ENCODE results near the gene SHE.

SHE gene

GRCh38 chr1:154502066-154502743 lies at the start of gene SHE, which contains the start of gene TDRD10:
Gene SHE, minus strand, starts transcription at chr1:154502412. Its CDS starts 386 bp downstream, at chr1:154502026.
Gene TDRD10, plus strand, starts transcription at chr1:154502219. Its CDS starts 4,685 bp downstream, at chr1:154506904.
- CTCF ChIA-PET = no interaction called here
- POLR2A ChIA-PET = no interaction called here
- no peak for TF ChIP-seq PKNOX1 (IDR thresholded peaks at IDR 0.05)
- no peak for TF ChIP-seq TARDBP (IDR thresholded peaks at IDR 0.05)
- no peak for TF ChIP-seq BHLHE40 (IDR thresholded peaks at IDR 0.05; ENCODE audit: borderline replicate concordance)
- no peak for TF ChIP-seq ELF4 (IDR thresholded peaks at IDR 0.05)
- TF ChIP-seq ZNF384 (IDR thresholded peaks at IDR 0.05) = no peak
- no peak for TF ChIP-seq CTBP1 (IDR thresholded peaks at IDR 0.05; ENCODE audit: borderline replicate concordance)
- no peak for TF ChIP-seq FOXK2 (IDR thresholded peaks at IDR 0.05)
- no peak for TF ChIP-seq NFRKB (IDR thresholded peaks at IDR 0.05)
- no peak for TF ChIP-seq LEF1 (IDR thresholded peaks at IDR 0.05; ENCODE audit: borderline replicate concordance)
- no peak for TF ChIP-seq FOXA1 (IDR thresholded peaks at IDR 0.05)
- no peak for TF ChIP-seq SUZ12 (IDR thresholded peaks at IDR 0.05)
- TF ChIP-seq SP1 (IDR thresholded peaks at IDR 0.05) = no peak
- no peak for TF ChIP-seq FOXM1 (IDR thresholded peaks at IDR 0.05; ENCODE audit: borderline replicate concordance)
- no peak for TF ChIP-seq L3MBTL2 (conservative IDR thresholded peaks at IDR 0.05)
- TF ChIP-seq HDGF (IDR thresholded peaks at IDR 0.05; ENCODE audit: borderline replicate concordance) = no peak
- TF ChIP-seq ARNT (IDR thresholded peaks at IDR 0.05) = no peak
- no peak for DNase-seq (ENCODE audit: extremely low spot score)

GRCh38 chr1:154551474-154551873 lies 49.3 kb upstream of the SHE start:
- ChIA-PET CTCF (interaction anchor here (0.6 kb wide), 1 partner anchor 434 kb away, joined by 3 read pairs; no protein-coding TSS in a partner anchor), POLR2A (no interaction called here)
- DNase-seq (ENCODE audit: extremely low spot score) = no peak
- no peak for TF ChIP-seq ZNF384 (IDR thresholded peaks at IDR 0.05)
- no peak for TF ChIP-seq TARDBP (IDR thresholded peaks at IDR 0.05)
- TF ChIP-seq BHLHE40 (IDR thresholded peaks at IDR 0.05; ENCODE audit: borderline replicate concordance) = no peak
- no peak for TF ChIP-seq CTBP1 (IDR thresholded peaks at IDR 0.05; ENCODE audit: borderline replicate concordance)
- TF ChIP-seq ARNT (IDR thresholded peaks at IDR 0.05) = no peak
- no peak for TF ChIP-seq FOXM1 (IDR thresholded peaks at IDR 0.05; ENCODE audit: borderline replicate concordance)
- no peak for TF ChIP-seq FOXA1 (IDR thresholded peaks at IDR 0.05)
- no peak for TF ChIP-seq FOXK2 (IDR thresholded peaks at IDR 0.05)
- no peak for TF ChIP-seq SP1 (IDR thresholded peaks at IDR 0.05)
- no peak for TF ChIP-seq NFRKB (IDR thresholded peaks at IDR 0.05)
- TF ChIP-seq L3MBTL2 (conservative IDR thresholded peaks at IDR 0.05) = no peak
- TF ChIP-seq PKNOX1 (IDR thresholded peaks at IDR 0.05) = no peak
- no peak for TF ChIP-seq SUZ12 (IDR thresholded peaks at IDR 0.05)
- TF ChIP-seq HDGF (IDR thresholded peaks at IDR 0.05; ENCODE audit: borderline replicate concordance) = no peak
- TF ChIP-seq ELF4 (IDR thresholded peaks at IDR 0.05) = no peak
- no peak for TF ChIP-seq LEF1 (IDR thresholded peaks at IDR 0.05; ENCODE audit: borderline replicate concordance)

GRCh38 chr1:154550657-154551056 lies 48.4 kb upstream of the SHE start:
- ChIA-PET CTCF (interaction anchor here (0.6 kb wide), 1 partner anchor 433 kb away, joined by 3 read pairs; no protein-coding TSS in a partner anchor), POLR2A (no interaction called here)
- no peak for DNase-seq (ENCODE audit: extremely low spot score)
- TF ChIP-seq FOXK2 (IDR thresholded peaks at IDR 0.05) (no peak), L3MBTL2 (conservative IDR thresholded peaks at IDR 0.05) (no peak), BHLHE40 (IDR thresholded peaks at IDR 0.05; ENCODE audit: borderline replicate concordance) (no peak)

GRCh38 chr1:154550070-154550469 lies 47.9 kb upstream of the SHE start:
- POLR2A ChIA-PET = no interaction called here
- TF ChIP-seq SP1 (IDR thresholded peaks at IDR 0.05) (no peak), TARDBP (IDR thresholded peaks at IDR 0.05) (no peak), BHLHE40 (IDR thresholded peaks at IDR 0.05; ENCODE audit: borderline replicate concordance) (no peak), L3MBTL2 (conservative IDR thresholded peaks at IDR 0.05) (no peak), FOXA1 (IDR thresholded peaks at IDR 0.05) (no peak), HDGF (IDR thresholded peaks at IDR 0.05; ENCODE audit: borderline replicate concordance) (no peak)
- no peak for DNase-seq (ENCODE audit: extremely low spot score)
- CTCF ChIA-PET = no interaction called here

GRCh38 chr1:154549202-154549770 lies 47.1 kb upstream of the SHE start:
- CTCF ChIA-PET = interaction anchor here (0.6 kb wide), 1 partner anchor 326 kb away, joined by 4 read pairs; no protein-coding TSS in a partner anchor
- POLR2A ChIA-PET = no interaction called here
- TF ChIP-seq FOXA1 (IDR thresholded peaks at IDR 0.05) (no peak), ARNT (IDR thresholded peaks at IDR 0.05) (no peak)
- DNase-seq (ENCODE audit: extremely low spot score) = no peak

- TF ChIP-seq SUZ12 (IDR thresholded peaks at IDR 0.05) (no peak), ELF4 (IDR thresholded peaks at IDR 0.05) (no peak), PKNOX1 (IDR thresholded peaks at IDR 0.05) (no peak), CTBP1 (IDR thresholded peaks at IDR 0.05; ENCODE audit: borderline replicate concordance) (no peak)
- ChIA-PET CTCF (interaction anchor here (2.7 kb wide), 1 partner anchor 67 kb away, joined by 47 read pairs; no protein-coding TSS in a partner anchor), POLR2A (no interaction called here)
- DNase-seq (ENCODE audit: extremely low spot score) = no peak
Observed at GRCh38 chr1:154548028-154548427, 45.8 kb upstream of the SHE start.

All from HEK293T (cell line).